Measurements from ENCODE around the gene SLC15A5.

DNA sequence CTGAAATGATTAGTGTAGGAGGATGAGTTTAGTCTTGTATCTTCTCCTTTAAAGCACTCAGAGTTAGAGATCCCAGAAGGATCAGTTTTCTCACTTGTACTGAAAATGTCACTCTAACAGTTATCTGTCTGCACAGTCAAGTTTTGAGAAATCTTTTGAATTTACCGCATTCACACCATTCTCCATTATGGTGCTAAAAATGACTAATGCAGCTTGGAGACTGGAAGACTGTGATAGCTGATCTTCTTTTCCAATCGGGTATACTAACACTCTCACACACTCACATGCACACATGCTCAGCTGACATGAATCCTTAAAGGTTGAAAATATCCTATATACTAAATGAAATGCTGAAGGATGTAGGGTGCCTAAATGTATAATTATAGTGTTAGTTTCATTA is 65.8 kb downstream of the SLC15A5 start:
- TF ChIP-seq, protein P1, sequence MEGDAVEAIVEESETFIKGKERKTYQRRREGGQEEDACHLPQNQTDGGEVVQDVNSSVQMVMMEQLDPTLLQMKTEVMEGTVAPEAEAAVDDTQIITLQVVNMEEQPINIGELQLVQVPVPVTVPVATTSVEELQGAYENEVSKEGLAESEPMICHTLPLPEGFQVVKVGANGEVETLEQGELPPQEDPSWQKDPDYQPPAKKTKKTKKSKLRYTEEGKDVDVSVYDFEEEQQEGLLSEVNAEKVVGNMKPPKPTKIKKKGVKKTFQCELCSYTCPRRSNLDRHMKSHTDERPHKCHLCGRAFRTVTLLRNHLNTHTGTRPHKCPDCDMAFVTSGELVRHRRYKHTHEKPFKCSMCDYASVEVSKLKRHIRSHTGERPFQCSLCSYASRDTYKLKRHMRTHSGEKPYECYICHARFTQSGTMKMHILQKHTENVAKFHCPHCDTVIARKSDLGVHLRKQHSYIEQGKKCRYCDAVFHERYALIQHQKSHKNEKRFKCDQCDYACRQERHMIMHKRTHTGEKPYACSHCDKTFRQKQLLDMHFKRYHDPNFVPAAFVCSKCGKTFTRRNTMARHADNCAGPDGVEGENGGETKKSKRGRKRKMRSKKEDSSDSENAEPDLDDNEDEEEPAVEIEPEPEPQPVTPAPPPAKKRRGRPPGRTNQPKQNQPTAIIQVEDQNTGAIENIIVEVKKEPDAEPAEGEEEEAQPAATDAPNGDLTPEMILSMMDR (conservative IDR thresholded peaks at IDR 0.05), result no peak
- TF ChIP-seq ZFX (IDR thresholded peaks at IDR 0.05), result no peak
